Lower leg skin (tissue), 4 donors: Measurements from ENCODE around the gene P3H2. TPM values are rescaled to one million over a fixed set of nuclear protein-coding genes. Genes with fewer than 3 reads are reported as not detected.
"Not testable (repeated sequence)": the region's sequence is repeated elsewhere in the genome, so short reads cannot be mapped to it uniquely, and the experiment has no call there.

Experiments used
- DNase-seq, 2 donors: peaks; one replicate each; pipeline ENCODE4 v3.0.0-alpha.2; 2019; ENCODE audit warnings: low spot score in 2 of 2
- H3K4me3 ChIP-seq: fragments of 200-600 bp; sonication (generic); 2 replicates; pipeline ENCODE4 v1.5.1; 2017; ENCODE audit warnings: mild to moderate bottlenecking, low read depth; ENCODE audit not compliant: poor library complexity, severe bottlenecking
- POLR2A ChIP-seq, 2 donors: fragments of 450-650 bp; IDR thresholded peaks; one replicate each; pipeline ENCODE4 v1.6.1; 2016 to 2017; ENCODE audit warnings: antibody characterized with exemption in 2 of 2, mild to moderate bottlenecking in 1 of 2, moderate library complexity in 1 of 2
- WGBS, 2 donors: methylation state at CpG; one replicate each; pipeline ENCODE4 v1.1.5; 2018; 5-methylcytosine and 5-hydroxymethylcytosine counted together
- intact Hi-C: fragments of 100-400 bp; cut with DNase I; formaldehyde crosslinking; loops from one replicate; pipeline ENCODE4 v1.15.0; 2023; ENCODE audit warnings: low total_unique reads
- total RNA-seq, 4 donors: library from RNA; depleted of rRNA; stranded (reverse); fragments of >200 nt; gene quantifications; one replicate each; pipeline ENCODE4 v1.1.0, GENCODE V29; 2016
- TF ChIP-seq, protein P1 (sequence below), 3 donors: fragments of 450-650 bp; IDR thresholded peaks; one replicate each; pipeline ENCODE4 v1.5.1; 2016; ENCODE audit warnings: antibody characterized with exemption in 3 of 3, mild to moderate bottlenecking in 3 of 3, moderate library complexity in 2 of 3

The P3H2 gene
- total RNA-seq, 4 donors from 2014 or later: 20.0 to 41.9 (median 35.6) TPM

DNA sequence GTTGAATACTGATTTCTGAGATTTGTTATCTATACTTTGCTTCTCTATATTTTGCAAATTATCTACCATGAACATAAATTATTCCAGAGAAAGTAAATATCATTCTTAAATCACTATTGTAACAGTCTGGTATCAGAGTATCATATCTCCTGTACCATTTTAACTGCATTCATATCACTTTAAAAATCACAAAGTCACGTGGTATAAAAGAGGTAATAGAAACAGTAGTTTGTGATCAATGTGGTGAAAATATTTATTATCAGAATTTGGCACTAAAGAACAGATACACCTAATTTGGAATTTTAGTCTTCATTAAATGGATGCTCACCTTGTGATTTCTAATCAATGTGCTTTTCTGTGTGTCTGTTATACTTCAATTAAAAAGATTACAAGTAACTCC, 47.8 kb downstream of the P3H2 start:
- H3K4me3 ChIP-seq: no peak overlapping the region
- TF ChIP-seq, protein P1, sequence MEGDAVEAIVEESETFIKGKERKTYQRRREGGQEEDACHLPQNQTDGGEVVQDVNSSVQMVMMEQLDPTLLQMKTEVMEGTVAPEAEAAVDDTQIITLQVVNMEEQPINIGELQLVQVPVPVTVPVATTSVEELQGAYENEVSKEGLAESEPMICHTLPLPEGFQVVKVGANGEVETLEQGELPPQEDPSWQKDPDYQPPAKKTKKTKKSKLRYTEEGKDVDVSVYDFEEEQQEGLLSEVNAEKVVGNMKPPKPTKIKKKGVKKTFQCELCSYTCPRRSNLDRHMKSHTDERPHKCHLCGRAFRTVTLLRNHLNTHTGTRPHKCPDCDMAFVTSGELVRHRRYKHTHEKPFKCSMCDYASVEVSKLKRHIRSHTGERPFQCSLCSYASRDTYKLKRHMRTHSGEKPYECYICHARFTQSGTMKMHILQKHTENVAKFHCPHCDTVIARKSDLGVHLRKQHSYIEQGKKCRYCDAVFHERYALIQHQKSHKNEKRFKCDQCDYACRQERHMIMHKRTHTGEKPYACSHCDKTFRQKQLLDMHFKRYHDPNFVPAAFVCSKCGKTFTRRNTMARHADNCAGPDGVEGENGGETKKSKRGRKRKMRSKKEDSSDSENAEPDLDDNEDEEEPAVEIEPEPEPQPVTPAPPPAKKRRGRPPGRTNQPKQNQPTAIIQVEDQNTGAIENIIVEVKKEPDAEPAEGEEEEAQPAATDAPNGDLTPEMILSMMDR (IDR thresholded peaks at IDR 0.05): no peak
- TF ChIP-seq POLR2A (IDR thresholded peaks at IDR 0.05): no peak
- no peak for DNase-seq
- intact Hi-C loops: no loop called here
- 56 to 81% methylated on average over 1 of the region's 1 CpG for WGBS, 2 donors

DNA sequence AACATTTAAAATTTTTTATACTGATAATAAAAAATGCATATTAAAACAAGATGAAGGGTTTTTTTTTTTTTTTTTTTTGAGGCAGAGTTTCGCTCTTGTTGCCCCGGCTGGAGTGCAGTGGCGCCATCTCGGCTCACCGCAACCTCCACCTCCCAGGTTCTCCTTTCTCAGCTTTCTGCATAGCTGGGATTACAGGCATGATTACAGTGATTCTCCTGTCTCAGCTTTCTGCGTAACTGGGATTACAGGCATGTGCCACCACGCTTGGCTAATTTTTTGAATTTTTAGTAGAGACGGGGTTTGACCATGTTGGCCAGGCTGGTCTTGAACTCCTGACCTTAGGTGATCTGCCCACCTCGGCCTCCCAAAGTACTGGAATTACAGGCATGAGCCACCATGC, 48.8 kb downstream of the P3H2 start:
- WGBS, 2 donors: 97% methylated on average over 9 of the region's 9 CpGs
- intact Hi-C loops, H3K4me3 ChIP-seq, DNase-seq: not testable (repeated sequence)

DNA sequence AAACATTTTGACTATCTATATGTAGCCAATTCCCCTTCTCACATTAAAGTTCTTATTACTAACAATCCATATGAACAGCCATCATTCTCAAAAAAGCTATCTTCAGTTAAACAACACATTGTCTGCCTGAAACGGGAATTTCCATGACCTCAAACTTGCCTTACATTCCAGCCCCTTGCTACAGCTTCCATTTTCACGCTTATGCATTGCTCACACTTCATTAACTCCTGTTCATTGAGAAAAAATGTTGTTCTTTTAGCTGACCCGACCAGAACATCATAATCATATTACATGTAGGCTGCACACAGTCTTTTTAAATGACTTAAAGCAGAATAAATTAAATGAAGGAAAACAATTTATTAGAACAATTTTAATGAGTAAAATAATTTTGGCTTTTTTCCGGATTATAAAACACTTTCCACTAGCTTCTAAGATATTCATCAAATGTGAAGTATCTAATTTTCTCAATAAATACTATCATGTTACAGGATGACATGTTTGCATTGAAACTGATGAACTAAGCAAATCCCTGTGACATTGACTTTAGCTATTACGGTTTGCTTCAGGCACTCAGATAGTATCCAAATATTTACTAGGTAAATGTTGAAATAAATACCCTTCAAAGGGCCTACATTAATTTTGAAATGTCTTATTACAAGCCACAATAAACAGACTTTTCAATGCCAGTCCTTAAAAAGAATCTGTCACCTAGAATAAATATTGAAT, 49.9 kb downstream of the P3H2 start:
- no peak overlapping the region for H3K4me3 ChIP-seq
- DNase-seq: no peak
- intact Hi-C loops: no loop called here
- TF ChIP-seq POLR2A (IDR thresholded peaks at IDR 0.05): no peak
- TF ChIP-seq, protein P1 (IDR thresholded peaks at IDR 0.05): no peak
- 78 to 80% methylated on average over 5 of the region's 5 CpGs for WGBS, 2 donors

DNA sequence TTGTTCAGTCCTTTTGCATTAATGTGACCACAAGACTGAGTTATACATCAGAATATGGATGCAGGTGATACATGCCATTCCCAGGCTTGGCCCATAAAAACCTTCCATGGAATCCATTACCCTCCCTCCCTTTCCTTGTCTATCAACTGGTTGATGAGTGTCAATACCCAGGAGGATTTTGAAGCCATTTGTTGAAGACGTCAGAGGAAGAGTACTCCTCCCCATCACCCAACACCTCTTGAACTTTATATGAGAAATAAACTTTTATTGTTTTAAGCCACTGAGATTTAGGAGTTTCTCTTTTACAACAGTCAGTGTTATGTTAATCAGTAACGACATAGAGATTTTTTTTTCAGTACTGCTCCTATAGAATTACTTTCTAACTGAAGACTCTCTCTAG, 55.5 kb downstream of the P3H2 start:
- intact Hi-C loops: no loop called here
- TF ChIP-seq POLR2A (IDR thresholded peaks at IDR 0.05): no peak
- TF ChIP-seq, protein P1 (IDR thresholded peaks at IDR 0.05): no peak
- 89 to 93% methylated on average over 2 of the region's 2 CpGs for WGBS, 2 donors
- H3K4me3 ChIP-seq: no peak overlapping the region
- no peak for DNase-seq

DNA sequence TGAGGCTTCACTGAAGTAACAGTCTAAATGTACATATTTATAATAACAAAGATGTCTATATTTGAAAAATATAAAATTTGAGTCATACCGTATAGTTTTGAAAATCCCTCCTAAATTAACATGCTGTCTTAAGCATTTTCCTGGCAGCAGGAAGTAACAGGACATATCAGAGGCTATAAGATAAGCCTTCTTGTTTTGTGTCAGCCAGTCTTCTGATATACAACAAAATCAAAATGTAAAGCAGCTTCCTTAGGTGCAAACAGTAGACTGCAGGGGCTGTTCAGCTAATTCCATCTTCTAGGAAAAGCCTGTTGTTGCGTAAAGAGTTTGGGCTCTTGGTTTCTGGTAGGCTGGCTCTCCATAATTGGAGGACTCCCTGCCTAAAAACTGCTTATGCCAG, 56.0 kb downstream of the P3H2 start:
- TF ChIP-seq, protein P1 (IDR thresholded peaks at IDR 0.05): no peak
- TF ChIP-seq POLR2A (IDR thresholded peaks at IDR 0.05): no peak
- WGBS, 2 donors: 63 to 70% methylated on average over 2 of the region's 2 CpGs
- intact Hi-C loops: no loop called here
- no peak for DNase-seq
- H3K4me3 ChIP-seq: no peak overlapping the region

DNA sequence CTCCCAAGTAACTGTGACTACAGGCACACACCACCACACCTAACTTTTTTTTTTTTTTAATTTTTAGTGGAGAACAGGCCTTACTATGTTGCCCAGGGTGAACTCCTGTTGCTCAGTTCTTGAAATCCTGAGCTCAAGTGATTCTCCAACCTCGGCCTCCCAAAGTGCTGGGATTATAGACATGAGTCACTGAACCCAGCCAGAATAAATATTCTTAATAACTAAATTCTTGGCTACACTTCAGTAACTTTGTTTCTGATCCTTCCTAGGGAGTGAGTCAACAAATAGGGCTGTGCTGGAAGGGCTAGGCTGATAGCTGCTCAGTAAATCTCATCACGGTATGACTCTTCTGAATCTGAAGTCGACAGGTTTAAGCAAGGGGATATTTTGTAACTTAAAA, 56.6 kb downstream of the P3H2 start:
- DNase-seq: no peak
- H3K4me3 ChIP-seq: no peak overlapping the region
- intact Hi-C loops: no loop called here
- 30 to 38% methylated on average over 3 of the region's 3 CpGs for WGBS, 2 donors
- TF ChIP-seq POLR2A (IDR thresholded peaks at IDR 0.05): no peak
- TF ChIP-seq, protein P1 (IDR thresholded peaks at IDR 0.05): no peak
